ENCODE measurements around the gene MINPP1.

MINPP1 gene

DNA sequence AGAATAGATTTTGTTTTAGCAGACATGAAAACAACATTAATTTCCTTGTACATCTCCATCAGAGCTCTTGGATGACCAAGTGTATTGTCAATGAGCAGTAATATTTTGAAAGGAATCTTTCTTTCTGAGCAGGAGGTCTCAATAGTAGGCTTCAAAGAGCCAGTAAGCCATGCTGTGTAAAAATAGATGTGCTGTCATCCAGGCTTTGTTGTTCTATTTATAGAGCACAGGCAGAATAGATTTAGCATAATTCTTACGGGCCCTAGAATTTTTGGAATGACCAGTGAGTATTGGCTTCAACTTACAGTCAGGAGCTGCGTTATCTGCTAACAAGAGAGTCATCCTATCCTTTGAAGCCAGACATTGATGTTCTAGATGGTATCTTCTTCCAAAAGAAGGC is 19.0 kb downstream of the MINPP1 start:
- no peak for DNase-seq

- DNase-seq = no peak
Observed at GRCh38 chr10:87524296-87524695, 19.6 kb downstream of the MINPP1 start.

GRCh38 chr10:87531908-87532622 is 27.4 kb downstream of the MINPP1 start:
- no peak for DNase-seq

- DNase-seq = no peak
Observed at GRCh38 chr10:87532696-87533095, 28.0 kb downstream of the MINPP1 start.

- DNase-seq = no peak
Observed at GRCh38 chr10:87534173-87534858, 29.6 kb downstream of the MINPP1 start.

DNA sequence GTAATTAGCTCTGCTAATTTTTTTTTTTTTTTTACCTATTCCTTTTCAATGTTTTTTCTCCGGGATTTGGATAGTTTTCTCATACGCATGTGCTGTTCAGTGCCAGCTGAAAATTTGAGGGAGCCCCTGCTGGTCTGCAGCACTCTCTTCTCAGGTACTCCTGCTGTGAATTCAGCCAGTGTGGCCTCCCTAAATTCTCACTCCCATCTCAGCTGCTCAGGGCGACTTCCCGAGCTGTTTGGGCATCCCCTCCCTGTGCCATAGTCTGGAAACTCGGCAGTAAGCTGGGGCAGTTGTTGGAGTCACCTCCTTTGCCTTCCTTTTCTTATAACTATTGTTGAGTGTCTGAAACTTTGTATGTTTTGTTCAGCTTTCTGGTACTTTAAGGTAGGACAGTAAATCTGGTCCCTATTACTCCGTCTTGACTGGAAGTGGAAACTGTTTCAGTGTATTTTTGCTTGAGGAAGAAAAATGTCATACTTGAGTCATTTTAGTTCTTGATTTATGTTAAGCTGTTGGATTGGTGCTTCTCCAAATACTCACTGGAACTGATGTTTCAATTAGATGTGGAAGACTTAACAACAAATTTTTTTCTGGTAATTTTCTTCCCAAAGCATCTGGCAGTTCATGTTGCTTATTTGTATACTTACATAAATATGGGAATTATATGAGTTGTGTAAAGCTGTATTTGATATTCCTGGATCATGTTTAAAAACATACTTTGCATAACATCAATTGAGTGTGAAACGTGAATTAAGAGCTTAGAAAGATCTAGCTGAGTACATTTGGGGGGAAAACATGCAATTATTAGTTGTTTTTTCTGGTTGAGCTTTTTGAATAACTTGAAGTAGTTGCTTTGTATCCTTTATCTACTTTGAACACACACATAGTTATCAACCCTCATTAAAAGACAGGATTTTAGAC is 33.7 kb downstream of the MINPP1 start:
- DNase-seq = no peak

DNA sequence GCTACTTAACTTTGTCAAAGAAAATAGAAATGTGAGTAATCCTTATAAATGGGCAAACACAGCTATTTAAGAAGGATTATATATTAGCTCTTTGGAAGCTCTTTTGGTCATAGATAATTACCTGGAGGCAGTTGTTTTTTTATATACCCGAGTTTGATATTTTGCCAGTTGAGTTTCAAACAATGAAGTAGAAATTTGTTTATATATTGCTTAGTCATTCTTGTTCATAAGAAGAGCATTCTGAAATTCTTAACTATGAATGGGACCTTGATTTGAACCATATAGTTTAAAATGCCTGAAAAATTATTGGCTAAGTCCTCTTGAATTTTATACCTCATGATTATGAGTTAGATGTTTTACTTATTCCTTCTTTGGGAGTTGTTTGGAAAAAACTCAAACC is 36.4 kb downstream of the MINPP1 start:
- DNase-seq = no peak

DNA sequence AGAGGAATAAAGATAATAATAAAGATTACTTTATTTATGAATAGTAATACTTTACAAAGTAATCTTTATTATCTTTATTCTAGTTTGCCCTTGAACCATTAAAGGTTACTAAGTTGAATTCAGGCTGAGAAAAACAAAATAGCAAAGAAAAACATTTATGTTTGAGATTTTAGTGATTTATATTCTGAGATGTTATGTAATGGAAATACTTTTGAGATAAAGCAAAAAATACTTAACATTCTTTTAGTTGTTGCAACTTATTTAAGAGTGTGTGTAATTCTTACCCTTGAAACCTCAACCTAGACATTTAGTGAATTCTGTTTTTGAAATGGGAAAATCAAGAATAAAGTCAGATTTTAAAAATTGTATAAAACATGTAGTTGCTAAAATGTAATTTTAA is 40.0 kb downstream of the MINPP1 start:
- no peak for DNase-seq

GRCh38 chr10:87545783-87546182 is 41.1 kb downstream of the MINPP1 start:
- no peak for DNase-seq

DNA sequence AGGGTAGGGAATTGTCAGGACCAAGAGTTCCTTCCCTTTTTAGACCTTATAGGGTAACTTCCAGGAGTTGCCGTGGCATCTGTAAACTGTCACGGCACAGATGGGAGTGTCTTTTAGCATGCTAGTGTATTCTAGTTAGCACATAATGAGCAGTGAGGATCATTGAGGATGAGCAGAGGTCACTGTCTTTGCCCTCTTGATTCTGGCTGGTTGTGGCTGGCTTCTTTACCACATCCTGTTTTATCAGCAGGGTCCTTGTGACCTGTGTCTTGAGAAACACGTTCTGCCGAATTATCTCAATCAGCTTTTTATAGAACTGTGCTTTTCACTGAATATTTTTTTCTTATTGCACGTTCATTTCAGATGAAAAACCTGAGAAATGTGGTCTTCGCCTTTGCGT is 41.5 kb downstream of the MINPP1 start:
- no peak for DNase-seq

DNA sequence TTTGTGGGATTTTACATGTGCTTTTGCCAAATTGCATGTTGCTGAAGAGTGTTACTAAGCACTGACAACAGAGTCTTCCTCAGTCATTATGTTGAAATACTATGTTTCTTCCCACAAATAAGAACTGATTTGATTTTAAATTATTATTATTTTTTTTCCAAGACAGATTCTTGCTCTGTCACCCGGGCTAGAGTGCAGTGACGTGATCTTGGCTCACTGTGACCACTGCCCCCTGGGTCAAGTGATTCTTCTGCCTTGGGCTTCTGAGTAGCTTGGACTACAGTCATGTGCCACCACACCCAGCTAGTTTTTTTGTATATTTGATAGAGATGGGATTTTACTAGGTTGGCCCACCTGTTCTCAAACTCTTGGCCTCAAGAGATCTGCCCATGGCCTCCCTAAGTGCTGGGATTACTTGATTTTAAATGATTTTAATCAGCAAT is 42.3 kb downstream of the MINPP1 start:
- no peak for DNase-seq

DNA sequence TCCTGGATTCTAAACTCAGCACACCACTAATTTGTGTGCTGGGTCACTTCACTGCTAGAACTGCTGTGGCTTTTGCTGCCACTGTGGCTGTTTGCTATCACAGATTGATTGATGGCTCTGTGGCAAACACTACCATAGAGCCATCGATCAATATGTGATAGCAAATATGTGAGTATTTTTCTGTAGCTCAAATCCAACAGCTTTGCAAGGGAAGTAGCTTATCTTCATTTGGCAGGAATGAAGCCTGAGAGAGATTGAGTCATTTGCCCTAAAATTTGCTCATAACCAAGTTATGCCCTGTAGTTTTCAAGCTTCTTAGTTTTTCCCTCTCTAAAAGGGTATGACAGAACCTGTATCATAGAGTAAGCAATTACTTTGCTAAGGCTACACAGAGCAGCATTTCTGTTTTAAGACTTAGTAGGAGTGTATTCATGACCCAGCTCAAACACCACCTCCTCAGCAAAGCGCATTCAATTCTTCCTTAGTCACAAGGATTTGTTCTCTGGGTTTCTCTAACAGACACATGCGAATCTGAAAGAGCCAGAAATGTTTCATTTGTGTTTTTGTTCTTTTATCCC is 43.1 kb downstream of the MINPP1 start:
- no peak for DNase-seq

GRCh38 chr10:87550741-87551140 is 46.0 kb downstream of the MINPP1 start:
- DNase-seq = no peak

DNA sequence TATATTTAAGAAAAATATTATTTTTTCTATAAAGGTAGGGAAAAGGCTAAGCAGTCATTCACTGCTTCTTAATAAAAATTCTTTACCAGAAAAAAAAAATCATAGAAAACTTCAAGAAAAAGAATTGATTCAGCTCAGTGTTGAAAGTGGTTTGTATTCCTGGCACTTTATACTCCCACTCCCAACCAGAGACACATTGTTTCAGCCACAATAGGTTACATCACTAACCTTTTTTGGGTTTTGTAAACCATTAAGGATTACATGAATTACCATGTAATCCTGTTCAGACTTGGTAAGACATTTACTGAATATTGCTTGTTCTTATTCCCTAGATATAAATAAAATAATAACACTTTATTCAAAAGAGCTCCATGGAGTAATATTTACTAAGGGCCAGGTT is 46.6 kb downstream of the MINPP1 start:
- DNase-seq = no peak

DNA sequence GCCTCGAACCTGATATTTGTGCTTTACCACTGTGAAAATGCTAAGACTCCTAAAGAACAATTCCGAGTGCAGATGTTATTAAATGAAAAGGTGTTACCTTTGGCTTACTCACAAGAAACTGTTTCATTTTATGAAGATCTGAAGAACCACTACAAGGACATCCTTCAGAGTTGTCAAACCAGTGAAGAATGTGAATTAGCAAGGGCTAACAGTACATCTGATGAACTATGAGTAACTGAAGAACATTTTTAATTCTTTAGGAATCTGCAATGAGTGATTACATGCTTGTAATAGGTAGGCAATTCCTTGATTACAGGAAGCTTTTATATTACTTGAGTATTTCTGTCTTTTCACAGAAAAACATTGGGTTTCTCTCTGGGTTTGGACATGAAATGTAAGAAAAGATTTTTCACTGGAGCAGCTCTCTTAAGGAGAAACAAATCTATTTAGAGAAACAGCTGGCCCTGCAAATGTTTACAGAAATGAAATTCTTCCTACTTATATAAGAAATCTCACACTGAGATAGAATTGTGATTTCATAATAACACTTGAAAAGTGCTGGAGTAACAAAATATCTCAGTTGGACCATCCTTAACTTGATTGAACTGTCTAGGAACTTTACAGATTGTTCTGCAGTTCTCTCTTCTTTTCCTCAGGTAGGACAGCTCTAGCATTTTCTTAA is 47.7 kb downstream of the MINPP1 start:
- DNase-seq = no peak

DNA sequence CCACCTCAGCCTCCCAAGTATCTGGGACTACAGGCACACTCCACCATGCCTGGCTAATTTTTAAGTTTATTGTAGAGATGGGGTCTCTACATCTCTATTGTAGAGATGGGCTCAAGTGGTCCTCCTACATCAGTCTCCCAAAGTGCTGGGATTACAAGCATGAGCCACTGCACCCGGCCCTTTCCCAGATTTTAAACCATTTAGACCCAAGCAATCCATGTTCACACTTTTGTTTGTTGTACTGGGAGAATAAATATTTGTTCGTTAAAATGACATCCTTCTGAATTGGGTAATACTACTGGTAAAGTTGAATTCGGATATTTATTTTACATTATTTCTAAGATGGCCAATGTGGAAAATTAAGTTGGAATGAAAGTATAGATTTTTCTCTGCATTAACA is 52.7 kb downstream of the MINPP1 start:
- DNase-seq = no peak

DNA sequence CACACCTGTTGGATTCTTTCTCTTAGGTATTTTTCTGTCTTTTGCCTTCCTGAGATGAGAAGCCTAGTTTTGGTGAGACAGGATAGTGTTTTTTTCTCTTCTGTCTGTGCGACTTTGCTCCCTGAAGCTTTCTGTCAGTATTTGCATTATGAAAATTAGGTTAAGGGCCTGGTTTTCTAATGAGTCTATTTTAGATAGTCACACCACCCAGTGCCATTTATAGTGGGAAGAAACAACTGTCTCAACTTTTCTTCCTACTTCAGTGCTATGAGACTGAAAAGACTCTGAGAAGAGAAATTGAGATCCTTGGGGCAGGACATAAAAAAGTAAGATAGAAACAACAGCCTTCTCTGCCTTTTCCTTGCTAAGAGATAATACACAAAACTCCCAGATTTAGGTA is 53.6 kb downstream of the MINPP1 start:
- DNase-seq = no peak

DNA sequence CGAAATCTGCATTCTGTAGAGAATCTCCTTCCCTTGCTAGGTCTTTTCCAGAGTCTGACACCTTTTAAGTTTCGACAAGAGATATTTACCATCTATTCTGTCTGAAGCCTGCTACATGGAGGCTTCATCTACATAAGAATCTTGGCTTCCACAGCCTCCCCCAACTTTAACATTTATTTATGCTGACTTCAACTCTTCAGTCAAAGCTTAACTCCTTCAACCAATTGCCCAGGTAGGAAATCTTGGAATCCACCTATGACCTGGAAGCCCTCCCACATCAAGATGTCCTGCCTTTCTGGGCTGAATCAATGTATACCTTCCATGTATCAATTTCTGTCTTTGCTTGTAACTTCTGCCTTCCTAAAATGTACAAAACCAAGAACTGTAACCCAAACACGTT is 54.7 kb downstream of the MINPP1 start:
- no peak for DNase-seq

GRCh38 chr10:87560495-87561129 is 55.9 kb downstream of the MINPP1 start:
- no peak for DNase-seq

DNA sequence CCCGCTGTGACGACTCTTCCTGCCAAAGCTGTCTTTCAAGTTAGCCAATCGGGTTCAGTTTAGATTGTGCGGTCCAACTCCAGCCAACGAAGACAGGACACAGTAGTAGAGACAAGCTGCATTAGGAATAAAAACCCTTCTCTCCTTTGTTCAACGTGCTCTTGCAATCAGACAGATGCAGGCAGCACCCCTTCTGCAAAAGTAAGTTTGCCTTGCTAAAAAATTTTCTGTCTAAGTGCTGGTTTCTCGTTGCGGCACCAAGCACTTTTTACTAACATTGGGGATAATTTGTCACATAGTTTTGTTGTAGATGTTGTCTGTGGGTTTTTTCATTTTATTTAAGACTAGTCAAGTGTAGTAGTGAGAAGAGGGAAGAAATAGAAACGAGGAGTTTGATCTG is 58.1 kb downstream of the MINPP1 start:
- no peak for DNase-seq

DNA sequence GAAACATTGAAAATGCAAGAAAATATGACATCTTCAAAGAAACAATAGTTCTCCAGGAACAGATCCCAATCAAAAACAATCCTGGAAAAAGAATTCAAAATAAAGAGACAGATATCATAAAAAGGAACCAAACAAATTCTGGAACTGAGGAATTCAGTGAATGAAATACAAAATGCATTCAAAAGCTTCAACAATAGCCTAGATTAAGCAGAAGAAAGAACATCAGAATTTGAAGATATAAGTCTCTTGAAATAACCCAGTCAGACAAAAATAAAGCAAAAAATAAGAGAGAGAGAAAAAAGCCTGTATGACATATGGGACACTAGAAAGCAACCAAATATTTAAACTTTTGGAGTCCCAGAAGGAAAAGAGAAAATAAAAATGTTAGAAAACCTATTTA is 60.3 kb downstream of the MINPP1 start:
- no peak for DNase-seq

DNA sequence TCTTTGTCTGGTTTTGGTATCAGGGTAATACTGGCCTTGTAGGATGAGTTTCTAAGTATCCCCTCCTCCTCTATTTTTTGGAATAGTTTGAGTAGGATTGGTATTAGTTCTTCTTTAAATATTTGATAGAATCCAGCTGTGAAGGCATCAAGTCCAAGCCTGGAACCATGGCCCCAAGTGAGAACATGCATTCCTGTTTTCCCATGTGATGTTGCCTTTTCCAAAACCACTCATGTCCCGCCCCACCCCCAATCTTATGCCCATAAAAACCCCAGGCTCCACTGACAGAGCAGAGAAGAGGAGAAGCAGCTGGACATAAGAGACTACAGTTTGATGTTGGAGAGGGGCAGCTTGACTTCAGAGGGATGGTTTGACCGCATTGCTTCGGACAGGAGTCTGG is 71.2 kb downstream of the MINPP1 start:
- DNase-seq = no peak
